Measurements from ENCODE around the gene ISG20.
"Not testable (repeated sequence)": the region's sequence is repeated elsewhere in the genome, so short reads cannot be mapped to it uniquely, and the experiment has no call there.

The ISG20 gene

DNA sequence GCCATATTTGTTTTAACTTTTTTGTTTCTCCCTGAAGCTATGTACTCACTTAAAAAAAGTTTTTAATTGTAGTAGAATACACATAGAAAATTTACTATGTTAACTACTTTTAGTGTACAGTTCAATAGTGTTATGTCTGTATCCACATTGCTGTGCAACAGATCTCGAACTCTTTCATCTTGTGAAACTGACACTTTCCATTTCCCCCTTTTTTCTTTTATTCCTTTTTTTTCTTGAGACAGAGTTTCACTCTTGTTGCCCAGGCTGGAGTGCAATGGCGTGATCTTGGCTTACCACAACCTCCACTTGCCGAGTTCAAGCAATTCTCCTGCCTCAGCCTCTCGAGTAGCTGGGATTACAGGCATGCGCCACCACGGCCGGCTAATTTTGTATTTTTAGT is 6.0 kb upstream of the ISG20 start:
- CTCF ChIA-PET; H3K27ac ChIP-seq (ENCODE audit: extremely low read depth, low read depth, low read length); H3K9me3 ChIP-seq (ENCODE audit: control insufficient read depth, insufficient read depth, low read depth, low read length); H3K4me3 ChIP-seq (ENCODE audit: low read depth, low read length); H3K4me1 ChIP-seq (ENCODE audit: control insufficient read depth, insufficient read depth, low read length): not testable (repeated sequence)
- H3K36me3 ChIP-seq (ENCODE audit: control insufficient read depth in 2 of 2, insufficient read depth in 1 of 2, low read length in 2 of 2), result peaks cover 70 to 74% of the 10 kb centered on the region in 2 experiments
- POLR2A ChIA-PET, result interaction anchor here (0.8 to 1.3 kb wide), 3 partner anchors 9 to 165 kb away, joined by 3 to 8 read pairs (median 4); partner anchors contain the start of genes AEN, MRPL46 and MRPS11
- peak; percentile 63 for TF ChIP-seq PRDM1 (tag by site-specific recombination; IDR thresholded peaks at IDR 0.05)

DNA sequence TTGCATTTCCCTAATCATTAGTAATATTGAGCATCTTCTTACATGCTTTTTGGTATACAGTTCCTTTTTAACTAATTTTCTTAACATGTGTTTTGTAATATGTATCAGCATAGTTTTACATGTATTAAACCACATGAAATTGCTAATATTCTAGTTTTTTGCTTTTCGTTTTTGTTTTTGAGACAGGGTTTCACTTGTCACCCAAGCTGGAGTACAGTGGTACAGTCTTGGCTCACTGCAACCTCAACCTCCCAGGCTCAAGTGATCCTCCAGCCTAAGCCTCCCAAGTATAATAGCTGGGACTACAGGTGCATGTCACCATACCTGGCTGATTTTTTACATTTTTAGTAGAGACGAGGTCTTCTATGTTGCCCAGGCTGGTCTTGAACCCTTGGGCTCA is 4.4 kb upstream of the ISG20 start:
- peaks cover 6% of the 10 kb centered on the region; the same call in 1 of the 2 replicates for H3K4me1 ChIP-seq (ENCODE audit: control insufficient read depth, insufficient read depth, low read length)
- H3K36me3 ChIP-seq (ENCODE audit: control insufficient read depth in 2 of 2, insufficient read depth in 1 of 2, low read length in 2 of 2), result peaks cover 57 to 58% of the 10 kb centered on the region in 2 experiments
- ChIA-PET CTCF (interaction anchor here (0.5 to 1.2 kb wide), 2 partner anchors 19 to 25 kb away, joined by 3 to 5 read pairs; no protein-coding TSS in a partner anchor), POLR2A (interaction anchor here (0.6 kb wide), 1 partner anchor 586 kb away, joined by 3 read pairs; no protein-coding TSS in a partner anchor)
- no peak overlapping the region for H3K27ac ChIP-seq (ENCODE audit: extremely low read depth, low read depth, low read length)
- TF ChIP-seq, protein P1, sequence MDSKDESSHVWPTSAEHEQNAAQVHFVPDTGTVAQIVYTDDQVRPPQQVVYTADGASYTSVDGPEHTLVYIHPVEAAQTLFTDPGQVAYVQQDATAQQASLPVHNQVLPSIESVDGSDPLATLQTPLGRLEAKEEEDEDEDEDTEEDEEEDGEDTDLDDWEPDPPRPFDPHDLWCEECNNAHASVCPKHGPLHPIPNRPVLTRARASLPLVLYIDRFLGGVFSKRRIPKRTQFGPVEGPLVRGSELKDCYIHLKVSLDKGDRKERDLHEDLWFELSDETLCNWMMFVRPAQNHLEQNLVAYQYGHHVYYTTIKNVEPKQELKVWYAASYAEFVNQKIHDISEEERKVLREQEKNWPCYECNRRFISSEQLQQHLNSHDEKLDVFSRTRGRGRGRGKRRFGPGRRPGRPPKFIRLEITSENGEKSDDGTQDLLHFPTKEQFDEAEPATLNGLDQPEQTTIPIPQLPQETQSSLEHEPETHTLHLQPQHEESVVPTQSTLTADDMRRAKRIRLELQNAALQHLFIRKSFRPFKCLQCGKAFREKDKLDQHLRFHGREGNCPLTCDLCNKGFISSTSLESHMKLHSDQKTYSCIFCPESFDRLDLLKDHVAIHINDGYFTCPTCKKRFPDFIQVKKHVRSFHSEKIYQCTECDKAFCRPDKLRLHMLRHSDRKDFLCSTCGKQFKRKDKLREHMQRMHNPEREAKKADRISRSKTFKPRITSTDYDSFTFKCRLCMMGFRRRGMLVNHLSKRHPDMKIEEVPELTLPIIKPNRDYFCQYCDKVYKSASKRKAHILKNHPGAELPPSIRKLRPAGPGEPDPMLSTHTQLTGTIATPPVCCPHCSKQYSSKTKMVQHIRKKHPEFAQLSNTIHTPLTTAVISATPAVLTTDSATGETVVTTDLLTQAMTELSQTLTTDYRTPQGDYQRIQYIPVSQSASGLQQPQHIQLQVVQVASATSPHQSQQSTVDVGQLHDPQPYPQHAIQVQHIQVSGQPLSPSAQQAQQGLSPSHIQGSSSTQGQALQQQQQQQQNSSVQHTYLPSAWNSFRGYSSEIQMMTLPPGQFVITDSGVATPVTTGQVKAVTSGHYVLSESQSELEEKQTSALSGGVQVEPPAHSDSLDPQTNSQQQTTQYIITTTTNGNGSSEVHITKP (tag by site-specific recombination; IDR thresholded peaks at IDR 0.05), result peak; percentile 71
- TF ChIP-seq, protein P2, sequence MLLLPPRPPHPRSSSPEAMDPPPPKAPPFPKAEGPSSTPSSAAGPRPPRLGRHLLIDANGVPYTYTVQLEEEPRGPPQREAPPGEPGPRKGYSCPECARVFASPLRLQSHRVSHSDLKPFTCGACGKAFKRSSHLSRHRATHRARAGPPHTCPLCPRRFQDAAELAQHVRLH (tag by site-specific recombination; IDR thresholded peaks at IDR 0.05), result no peak
- H3K9me3 ChIP-seq (ENCODE audit: control insufficient read depth, insufficient read depth, low read depth, low read length), result no peaks in the 10 kb centered on the region
- no peak overlapping the region for H3K4me3 ChIP-seq (ENCODE audit: low read depth, low read length)

DNA sequence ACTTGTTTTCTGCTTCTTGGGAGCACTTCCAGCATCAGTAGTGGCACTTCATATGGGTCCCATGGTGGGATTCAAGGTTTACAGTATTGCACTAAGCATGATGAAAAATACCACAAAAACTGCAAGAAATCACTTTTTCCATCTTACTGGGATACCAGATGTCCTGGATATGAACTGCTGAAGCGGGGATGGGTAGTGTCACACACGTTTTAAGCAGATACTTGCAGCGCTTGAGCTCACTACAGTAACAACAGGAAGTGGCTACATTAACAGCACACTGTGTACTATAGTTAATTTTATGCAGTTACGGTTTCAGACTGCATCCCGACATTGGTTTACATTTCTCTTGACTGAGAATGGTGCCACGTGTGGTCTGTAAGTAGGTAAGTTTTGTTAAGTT is 3.5 kb upstream of the ISG20 start:
- Histone ChIP-seq H3K4me3 (ENCODE audit: low read depth, low read length) (no peak overlapping the region), H3K4me1 (ENCODE audit: control insufficient read depth, insufficient read depth, low read length) (peaks cover 6% of the 10 kb centered on the region; the same call in 1 of the 2 replicates), H3K27ac (ENCODE audit: extremely low read depth, low read depth, low read length) (no peak overlapping the region), H3K36me3 (ENCODE audit: control insufficient read depth in 2 of 2, insufficient read depth in 1 of 2, low read length in 2 of 2) (peaks cover 49% of the 10 kb centered on the region in 2 experiments), H3K9me3 (ENCODE audit: control insufficient read depth, insufficient read depth, low read depth, low read length) (no peaks in the 10 kb centered on the region)
- ChIA-PET POLR2A (no interaction called here), CTCF (no interaction called here)
- TF ChIP-seq, protein P3, sequence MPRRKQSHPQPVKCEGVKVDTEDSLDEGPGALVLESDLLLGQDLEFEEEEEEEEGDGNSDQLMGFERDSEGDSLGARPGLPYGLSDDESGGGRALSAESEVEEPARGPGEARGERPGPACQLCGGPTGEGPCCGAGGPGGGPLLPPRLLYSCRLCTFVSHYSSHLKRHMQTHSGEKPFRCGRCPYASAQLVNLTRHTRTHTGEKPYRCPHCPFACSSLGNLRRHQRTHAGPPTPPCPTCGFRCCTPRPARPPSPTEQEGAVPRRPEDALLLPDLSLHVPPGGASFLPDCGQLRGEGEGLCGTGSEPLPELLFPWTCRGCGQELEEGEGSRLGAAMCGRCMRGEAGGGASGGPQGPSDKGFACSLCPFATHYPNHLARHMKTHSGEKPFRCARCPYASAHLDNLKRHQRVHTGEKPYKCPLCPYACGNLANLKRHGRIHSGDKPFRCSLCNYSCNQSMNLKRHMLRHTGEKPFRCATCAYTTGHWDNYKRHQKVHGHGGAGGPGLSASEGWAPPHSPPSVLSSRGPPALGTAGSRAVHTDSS (tag by site-specific recombination; IDR thresholded peaks at IDR 0.05), result no peak
- TF ChIP-seq HOXD13 (CRISPR knock-in tag; IDR thresholded peaks at IDR 0.05; ENCODE audit: borderline replicate concordance) (no peak), KLF16 (tag by site-specific recombination; IDR thresholded peaks at IDR 0.05) (no peak), ZNF664 (tag by site-specific recombination; IDR thresholded peaks at IDR 0.05) (no peak), ZNF24 (tag by site-specific recombination; IDR thresholded peaks at IDR 0.05) (no peak), MEIS1 (CRISPR knock-in tag; IDR thresholded peaks at IDR 0.05; ENCODE audit: borderline replicate concordance) (no peak), ZNF501 (tag by site-specific recombination; IDR thresholded peaks at IDR 0.05) (no peak), ZNF423 (tag by site-specific recombination; IDR thresholded peaks at IDR 0.05) (no peak), ZBTB20 (tag by site-specific recombination; IDR thresholded peaks at IDR 0.05) (no peak), ZNF473 (tag by site-specific recombination; IDR thresholded peaks at IDR 0.05) (no peak)
- TF ChIP-seq, protein P4, sequence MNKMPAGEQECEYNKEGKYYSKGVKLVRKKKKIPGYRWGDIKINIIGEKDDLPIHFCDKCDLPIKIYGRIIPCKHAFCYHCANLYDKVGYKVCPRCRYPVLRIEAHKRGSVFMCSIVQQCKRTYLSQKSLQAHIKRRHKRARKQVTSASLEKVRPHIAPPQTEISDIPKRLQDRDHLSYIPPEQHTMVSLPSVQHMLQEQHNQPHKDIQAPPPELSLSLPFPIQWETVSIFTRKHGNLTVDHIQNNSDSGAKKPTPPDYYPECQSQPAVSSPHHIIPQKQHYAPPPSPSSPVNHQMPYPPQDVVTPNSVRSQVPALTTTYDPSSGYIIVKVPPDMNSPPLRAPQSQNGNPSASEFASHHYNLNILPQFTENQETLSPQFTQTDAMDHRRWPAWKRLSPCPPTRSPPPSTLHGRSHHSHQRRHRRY (tag by site-specific recombination; IDR thresholded peaks at IDR 0.05), result no peak
- TF ChIP-seq, protein P5, sequence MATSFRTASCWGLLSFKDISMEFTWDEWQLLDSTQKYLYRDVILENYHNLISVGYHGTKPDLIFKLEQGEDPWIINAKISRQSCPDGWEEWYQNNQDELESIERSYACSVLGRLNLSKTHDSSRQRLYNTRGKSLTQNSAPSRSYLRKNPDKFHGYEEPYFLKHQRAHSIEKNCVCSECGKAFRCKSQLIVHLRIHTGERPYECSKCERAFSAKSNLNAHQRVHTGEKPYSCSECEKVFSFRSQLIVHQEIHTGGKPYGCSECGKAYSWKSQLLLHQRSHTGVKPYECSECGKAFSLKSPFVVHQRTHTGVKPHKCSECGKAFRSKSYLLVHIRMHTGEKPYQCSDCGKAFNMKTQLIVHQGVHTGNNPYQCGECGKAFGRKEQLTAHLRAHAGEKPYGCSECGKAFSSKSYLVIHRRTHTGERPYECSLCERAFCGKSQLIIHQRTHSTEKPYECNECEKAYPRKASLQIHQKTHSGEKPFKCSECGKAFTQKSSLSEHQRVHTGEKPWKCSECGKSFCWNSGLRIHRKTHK (tag by site-specific recombination; IDR thresholded peaks at IDR 0.05), result no peak
- TF ChIP-seq, protein P6, sequence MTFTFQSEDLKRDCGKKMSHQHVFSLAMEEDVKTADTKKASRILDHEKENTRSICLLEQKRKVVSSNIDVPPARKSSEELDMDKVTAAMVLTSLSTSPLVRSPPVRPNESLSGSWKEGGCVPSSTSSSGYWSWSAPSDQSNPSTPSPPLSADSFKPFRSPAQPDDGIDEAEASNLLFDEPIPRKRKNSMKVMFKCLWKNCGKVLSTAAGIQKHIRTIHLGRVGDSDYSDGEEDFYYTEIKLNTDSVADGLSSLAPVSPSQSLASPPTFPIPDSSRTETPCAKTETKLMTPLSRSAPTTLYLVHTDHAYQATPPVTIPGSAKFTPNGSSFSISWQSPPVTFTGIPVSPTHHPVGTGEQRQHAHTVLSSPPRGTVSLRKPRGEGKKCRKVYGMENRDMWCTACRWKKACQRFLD (tag by site-specific recombination; IDR thresholded peaks at IDR 0.05), result no peak
